Colonic mucosa (tissue), 4 donors: ENCODE data around the gene FARP1. TPM values are rescaled to one million over a fixed set of nuclear protein-coding genes. Genes with fewer than 3 reads are reported as not detected.

Experiments
- DNase-seq: peaks from one replicate; pipeline ENCODE4 v3.0.0-alpha.2; 2020
- H3K27ac ChIP-seq: fragments of 200-600 bp; one replicate; pipeline ENCODE4 v1.8.0; 2021
- H3K27me3 ChIP-seq: fragments of 200-600 bp; one replicate; pipeline ENCODE4 v1.8.0; 2021
- H3K36me3 ChIP-seq: fragments of 200-600 bp; one replicate; pipeline ENCODE4 v1.8.0; 2021
- H3K4me1 ChIP-seq: fragments of 200-600 bp; one replicate; pipeline ENCODE4 v1.8.0; 2021; ENCODE audit warnings: mild to moderate bottlenecking
- H3K4me3 ChIP-seq: fragments of 200-600 bp; one replicate; pipeline ENCODE4 v1.8.0; 2021
- H3K9ac ChIP-seq, 2 donors: one replicate each; pipeline ENCODE4 v1.7.0; 2013; ENCODE audit warnings: control low read depth in 2 of 2, low read depth in 2 of 2, low read length in 2 of 2
- H3K9me3 ChIP-seq: fragments of 200-600 bp; one replicate; pipeline ENCODE4 v1.8.0; 2021
- intact Hi-C: fragments of 100-400 bp; cut with DNase I; formaldehyde crosslinking; loops from one replicate; pipeline ENCODE4 v1.14.1; 2022
- total RNA-seq, 2 donors: library from RNA; stranded (reverse); fragmentation: NEBNext Ultra II Directional in 1 of 2; extraction: Animal tissue kit (Norgen Biotek cat#: 25700) in 1 of 2; gene quantifications; one replicate each; pipeline ENCODE4 v1.2.1, GENCODE V29; 2021
- TF ChIP-seq, protein P1 (sequence below): fragments of 200-600 bp; IDR thresholded peaks from one replicate; pipeline ENCODE4 v1.8.0; 2022; ENCODE audit warnings: antibody characterized with exemption, mild to moderate bottlenecking
- donor health status: healthy.
- donor health status: DM: no; HTN: no; CAD: no.
- donor health status: DM: no; HTN: no; CAD: no.

The FARP1 gene
- total RNA-seq, 2 donors from 2014 or later, result 39.1 to 53.5 TPM

DNA sequence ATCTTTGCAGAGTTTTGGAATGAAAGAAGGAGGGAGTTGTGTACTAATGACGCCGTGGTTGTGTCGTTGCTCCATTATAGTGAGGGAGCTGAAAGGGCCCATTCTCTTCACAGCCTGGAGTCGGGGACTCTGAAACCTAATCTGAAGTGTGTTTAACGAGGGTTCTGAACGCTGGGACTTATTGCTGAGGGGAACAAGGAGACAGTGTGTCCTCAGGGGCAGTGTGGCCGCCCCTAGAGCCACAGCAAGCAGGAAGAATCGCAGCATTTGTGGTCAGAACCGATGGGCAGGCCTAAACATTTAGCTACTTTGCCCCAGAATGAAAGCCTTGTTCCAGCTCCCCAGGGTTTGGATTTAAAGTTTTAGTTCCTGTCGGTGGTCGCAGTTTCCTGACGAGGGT lies 190.6 kb downstream of the FARP1 start:
- TF ChIP-seq, protein P1, sequence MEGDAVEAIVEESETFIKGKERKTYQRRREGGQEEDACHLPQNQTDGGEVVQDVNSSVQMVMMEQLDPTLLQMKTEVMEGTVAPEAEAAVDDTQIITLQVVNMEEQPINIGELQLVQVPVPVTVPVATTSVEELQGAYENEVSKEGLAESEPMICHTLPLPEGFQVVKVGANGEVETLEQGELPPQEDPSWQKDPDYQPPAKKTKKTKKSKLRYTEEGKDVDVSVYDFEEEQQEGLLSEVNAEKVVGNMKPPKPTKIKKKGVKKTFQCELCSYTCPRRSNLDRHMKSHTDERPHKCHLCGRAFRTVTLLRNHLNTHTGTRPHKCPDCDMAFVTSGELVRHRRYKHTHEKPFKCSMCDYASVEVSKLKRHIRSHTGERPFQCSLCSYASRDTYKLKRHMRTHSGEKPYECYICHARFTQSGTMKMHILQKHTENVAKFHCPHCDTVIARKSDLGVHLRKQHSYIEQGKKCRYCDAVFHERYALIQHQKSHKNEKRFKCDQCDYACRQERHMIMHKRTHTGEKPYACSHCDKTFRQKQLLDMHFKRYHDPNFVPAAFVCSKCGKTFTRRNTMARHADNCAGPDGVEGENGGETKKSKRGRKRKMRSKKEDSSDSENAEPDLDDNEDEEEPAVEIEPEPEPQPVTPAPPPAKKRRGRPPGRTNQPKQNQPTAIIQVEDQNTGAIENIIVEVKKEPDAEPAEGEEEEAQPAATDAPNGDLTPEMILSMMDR, result no peak
- intact Hi-C loops, result no loop called here
- no peak overlapping the region for H3K27ac ChIP-seq
- no peaks in the 10 kb centered on the region for H3K36me3 ChIP-seq
- H3K9ac ChIP-seq, result no peak overlapping the region
- H3K9me3 ChIP-seq, result no peaks in the 10 kb centered on the region
- no peaks in the 10 kb centered on the region for H3K4me1 ChIP-seq
- DNase-seq, result no peak
- no peak overlapping the region for H3K4me3 ChIP-seq
- no peaks in the 10 kb centered on the region for H3K27me3 ChIP-seq

DNA sequence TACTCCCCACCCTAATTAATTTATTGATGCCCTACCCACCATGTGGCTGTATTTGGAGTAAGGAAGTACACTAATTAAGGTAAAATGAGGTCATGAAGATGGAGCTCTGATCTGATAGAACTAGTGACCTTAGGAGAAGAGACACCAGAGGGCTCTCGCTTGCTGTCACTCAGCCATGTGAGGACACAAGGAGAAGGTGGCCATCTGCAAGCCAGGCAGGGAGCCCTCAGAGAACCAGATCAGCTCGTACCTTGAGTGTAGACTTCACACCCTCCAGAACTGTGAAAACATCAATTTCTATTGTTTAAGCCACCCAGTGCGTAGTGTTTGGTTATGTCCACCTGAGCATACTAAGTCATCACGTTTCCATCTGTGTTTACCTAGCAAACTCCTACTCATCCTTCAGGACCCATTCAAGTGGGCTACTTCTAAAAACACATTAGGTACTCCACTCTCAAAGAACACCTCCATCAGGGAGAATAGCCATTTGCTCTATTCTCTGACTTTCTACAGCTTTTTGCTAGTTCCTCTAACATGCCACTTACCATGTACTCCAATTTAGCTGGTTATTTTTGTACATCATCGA lies 191.8 kb downstream of the FARP1 start:
- H3K9ac ChIP-seq, result no peak overlapping the region
- no peaks in the 10 kb centered on the region for H3K27me3 ChIP-seq
- H3K27ac ChIP-seq, result no peak overlapping the region
- H3K4me1 ChIP-seq, result no peaks in the 10 kb centered on the region
- no peaks in the 10 kb centered on the region for H3K36me3 ChIP-seq
- no peaks in the 10 kb centered on the region for H3K9me3 ChIP-seq
- TF ChIP-seq, protein P1, result no peak
- no peak for DNase-seq
- intact Hi-C loops, result no loop called here
- H3K4me3 ChIP-seq, result no peak overlapping the region

DNA sequence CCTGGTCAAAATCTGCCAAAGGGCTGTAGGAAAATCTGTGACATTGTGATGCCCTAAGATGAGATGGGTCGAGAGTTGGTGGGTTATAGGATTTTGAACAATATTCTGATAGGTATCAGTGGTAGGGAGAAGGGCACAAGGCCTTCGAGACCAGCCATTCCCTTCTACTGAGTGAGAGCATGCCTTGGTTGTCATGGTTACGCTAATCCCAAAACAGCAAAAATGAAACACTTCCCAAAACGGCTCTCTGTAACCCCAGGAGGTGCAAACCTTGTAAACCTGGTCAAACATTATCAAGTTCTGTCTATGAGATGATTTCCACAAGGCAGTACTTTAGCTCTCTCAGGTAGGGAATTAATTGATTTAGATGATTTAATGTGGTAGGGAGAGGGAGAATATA lies 192.8 kb downstream of the FARP1 start:
- Histone ChIP-seq H3K4me1 (no peaks in the 10 kb centered on the region), H3K4me3 (no peak overlapping the region), H3K9ac (no peak overlapping the region), H3K27ac (no peak overlapping the region), H3K27me3 (no peaks in the 10 kb centered on the region), H3K9me3 (no peaks in the 10 kb centered on the region), H3K36me3 (no peaks in the 10 kb centered on the region)
- DNase-seq, result no peak
- intact Hi-C loops, result no loop called here
- TF ChIP-seq, protein P1, result no peak

DNA sequence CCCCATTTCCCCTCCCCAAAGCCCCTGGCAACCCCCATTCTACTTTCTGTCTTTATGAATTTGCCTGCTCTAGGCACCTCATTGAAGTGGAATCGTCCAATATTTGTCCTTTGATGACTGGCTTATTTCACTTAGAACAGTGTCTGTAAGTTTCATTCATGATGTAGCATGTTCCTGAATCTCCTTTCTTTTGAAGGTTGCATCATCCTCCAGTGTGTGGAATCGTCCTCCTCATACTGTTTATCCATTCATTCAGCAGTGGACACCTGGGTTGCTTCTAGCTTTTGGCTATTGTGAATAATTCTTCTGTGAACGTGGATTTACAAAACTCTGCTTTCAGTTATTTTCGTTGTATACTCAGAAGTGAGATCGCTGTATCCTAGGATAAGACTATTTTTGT lies 195.4 kb downstream of the FARP1 start:
- Histone ChIP-seq H3K4me3 (no peak overlapping the region), H3K27ac (no peak overlapping the region), H3K4me1 (no peaks in the 10 kb centered on the region), H3K36me3 (no peaks in the 10 kb centered on the region), H3K9ac (no peak overlapping the region), H3K27me3 (no peaks in the 10 kb centered on the region), H3K9me3 (no peaks in the 10 kb centered on the region)
- intact Hi-C loops, result no loop called here
- DNase-seq, result no peak
- TF ChIP-seq, protein P1, result no peak

DNA sequence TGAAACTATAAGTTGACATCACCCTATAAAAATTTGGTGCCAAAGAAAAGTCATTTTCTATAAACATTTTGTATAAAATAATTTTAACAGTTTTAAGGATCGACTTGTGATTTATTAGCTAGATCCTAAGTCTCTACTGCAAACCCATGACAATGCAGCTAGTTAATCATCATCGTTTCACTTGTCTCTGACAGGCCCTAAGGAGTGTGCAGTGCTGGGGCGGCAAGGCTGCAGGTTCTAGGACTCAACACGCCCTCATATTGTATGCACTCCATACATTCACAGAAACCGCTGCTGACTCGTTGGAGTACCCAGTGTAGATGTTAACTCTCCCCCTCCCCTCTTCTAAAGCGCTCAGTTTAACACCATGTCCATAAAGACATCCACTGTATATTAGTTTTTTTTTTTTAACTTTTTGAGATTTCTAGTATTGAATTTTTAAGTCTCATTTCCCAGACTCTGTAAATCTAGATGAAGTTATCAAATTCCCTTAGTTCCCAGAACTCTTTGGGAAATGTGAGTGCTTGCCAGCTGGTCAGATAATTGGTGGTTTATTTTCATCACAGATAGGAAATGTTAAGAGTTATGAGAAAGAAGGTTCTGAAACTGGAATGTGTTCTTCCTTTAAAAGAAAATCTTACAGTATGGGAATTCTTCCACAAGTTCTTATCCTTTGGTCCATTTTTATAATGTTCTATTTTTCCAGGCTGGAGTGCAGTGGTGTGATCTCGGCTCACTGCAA lies 197.0 kb downstream of the FARP1 start:
- Histone ChIP-seq H3K9me3 (no peaks in the 10 kb centered on the region), H3K27me3 (no peaks in the 10 kb centered on the region), H3K4me1 (no peaks in the 10 kb centered on the region), H3K4me3 (no peak overlapping the region), H3K27ac (no peak overlapping the region), H3K9ac (no peak overlapping the region), H3K36me3 (no peaks in the 10 kb centered on the region)
- intact Hi-C loops, result no loop called here
- no peak for DNase-seq
- TF ChIP-seq, protein P1, result no peak
